Measurements from ENCODE around the gene TRAK1. TPM values are rescaled to one million over a fixed set of nuclear protein-coding genes. Genes with fewer than 3 reads are reported as not detected.

The TRAK1 gene
- total and polyA plus RNA-seq, 2 donors (not counting 1 experiment from before 2014, with no cell fraction given): 71.3 to 129 TPM

DNA sequence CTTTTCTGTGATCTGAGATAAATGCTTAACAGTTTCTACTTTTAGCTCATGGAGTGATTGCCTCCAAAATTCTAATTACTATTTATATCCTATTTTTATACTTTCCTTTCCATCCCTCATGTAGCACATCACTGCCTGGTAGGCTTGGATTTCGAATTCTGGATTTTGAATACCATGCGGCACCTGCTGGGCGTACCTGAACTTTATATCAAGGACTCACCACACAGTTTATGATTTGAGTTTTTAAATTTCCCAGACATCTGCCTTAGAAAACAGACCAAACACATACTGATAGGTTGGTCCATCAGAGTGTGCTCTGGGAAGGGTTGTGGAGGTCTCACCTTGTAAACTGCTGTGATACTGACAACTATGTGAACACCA, 6.4 kb downstream of the TRAK1 start:
- H3K4me1 ChIP-seq (ENCODE audit: control insufficient read depth in 2 of 2, insufficient read depth in 2 of 2, low read length in 2 of 2): peaks cover 10 to 28% of the 10 kb centered on the region in 2 donors
- H3K9me3 ChIP-seq (ENCODE audit: control extremely low read depth in 1 of 3, control insufficient read depth in 2 of 3, insufficient read depth in 1 of 3, low read length in 2 of 3): no peaks in the 10 kb centered on the region
- peak overlapping the region; percentile 68 for H3K27ac Mint-ChIP-seq
- intact Hi-C loops (cut with micrococcal nuclease): loop anchor here (5.0 kb wide), 1 partner anchor 40 kb away; no protein-coding TSS in a partner anchor
- peaks cover 23% of the 10 kb centered on the region for H4K20me1 ChIP-seq (ENCODE audit: control insufficient read depth, insufficient read depth, low read length, poor library complexity, severe bottlenecking)
- H3K36me3 ChIP-seq (replicated peaks in 1 of 2; ENCODE audit: control extremely low read depth in 1 of 2, control insufficient read depth in 1 of 2, extremely low read depth in 1 of 2, insufficient read depth in 2 of 2, low read length in 1 of 2): peaks cover 0 to 31% of the 10 kb centered on the region in 2 experiments
- no peaks in the 10 kb centered on the region for H3K27me3 ChIP-seq (replicated peaks in 1 of 4; ENCODE audit: control extremely low read depth in 1 of 4, control insufficient read depth in 3 of 4, insufficient read depth in 4 of 4, low read length in 3 of 4)
- ChIA-PET POLR2A (interaction anchor here (0.6 kb wide), 1 partner anchor 30 kb away, joined by 3 read pairs; no protein-coding TSS in a partner anchor), CTCF (interaction anchor here (1.3 to 8.8 kb wide), 11 partner anchors 15 to 448 kb away, joined by 3 to 97 read pairs (median 31); partner anchors contain the start of gene ULK4)
- H3K4me3 Mint-ChIP-seq: no peak overlapping the region
- H3K79me2 ChIP-seq (ENCODE audit: control insufficient read depth, insufficient read depth, low read length): peaks cover 80% of the 10 kb centered on the region
- no peak overlapping the region for H3K4me2 ChIP-seq (replicated peaks; ENCODE audit: low read depth, low read length, poor library complexity, severe bottlenecking)
- H3K9me3 Mint-ChIP-seq (ENCODE audit: insufficient read depth): no peaks in the 10 kb centered on the region
- H3K4me3 ChIP-seq (ENCODE audit: control extremely low read depth in 1 of 5, extremely low read depth in 1 of 5, insufficient read depth in 1 of 5, low read depth in 2 of 5, low read length in 4 of 5): no peak overlapping the region
- TF ChIP-seq EZH2 (IDR thresholded peaks at IDR 0.05; ENCODE audit: borderline replicate concordance, insufficient read depth, low read depth, low read length, poor library complexity, severe bottlenecking): no peak
- TF ChIP-seq, protein P1, sequence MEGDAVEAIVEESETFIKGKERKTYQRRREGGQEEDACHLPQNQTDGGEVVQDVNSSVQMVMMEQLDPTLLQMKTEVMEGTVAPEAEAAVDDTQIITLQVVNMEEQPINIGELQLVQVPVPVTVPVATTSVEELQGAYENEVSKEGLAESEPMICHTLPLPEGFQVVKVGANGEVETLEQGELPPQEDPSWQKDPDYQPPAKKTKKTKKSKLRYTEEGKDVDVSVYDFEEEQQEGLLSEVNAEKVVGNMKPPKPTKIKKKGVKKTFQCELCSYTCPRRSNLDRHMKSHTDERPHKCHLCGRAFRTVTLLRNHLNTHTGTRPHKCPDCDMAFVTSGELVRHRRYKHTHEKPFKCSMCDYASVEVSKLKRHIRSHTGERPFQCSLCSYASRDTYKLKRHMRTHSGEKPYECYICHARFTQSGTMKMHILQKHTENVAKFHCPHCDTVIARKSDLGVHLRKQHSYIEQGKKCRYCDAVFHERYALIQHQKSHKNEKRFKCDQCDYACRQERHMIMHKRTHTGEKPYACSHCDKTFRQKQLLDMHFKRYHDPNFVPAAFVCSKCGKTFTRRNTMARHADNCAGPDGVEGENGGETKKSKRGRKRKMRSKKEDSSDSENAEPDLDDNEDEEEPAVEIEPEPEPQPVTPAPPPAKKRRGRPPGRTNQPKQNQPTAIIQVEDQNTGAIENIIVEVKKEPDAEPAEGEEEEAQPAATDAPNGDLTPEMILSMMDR (IDR thresholded peaks at IDR 0.05): no peak
- H3K27me3 Mint-ChIP-seq: no peaks in the 10 kb centered on the region
- H3K9ac ChIP-seq (ENCODE audit: low read length): no peak overlapping the region
- 90% methylated on average over 2 of the region's 3 CpGs for whole genome bisulfite sequencing (ENCODE audit: insufficient coverage)
- no peak overlapping the region for H2AFZ ChIP-seq (ENCODE audit: insufficient read depth, low read depth, low read length, poor library complexity, severe bottlenecking)
- peaks cover 65% of the 10 kb centered on the region for H3K4me1 Mint-ChIP-seq
- ATAC-seq (ENCODE audit: low read depth) (no peak), DNase-seq (no peak)
- H3K27ac ChIP-seq (ENCODE audit: low read length in 2 of 2): peak overlapping the region in 1 of 2 donors; percentile 61

DNA sequence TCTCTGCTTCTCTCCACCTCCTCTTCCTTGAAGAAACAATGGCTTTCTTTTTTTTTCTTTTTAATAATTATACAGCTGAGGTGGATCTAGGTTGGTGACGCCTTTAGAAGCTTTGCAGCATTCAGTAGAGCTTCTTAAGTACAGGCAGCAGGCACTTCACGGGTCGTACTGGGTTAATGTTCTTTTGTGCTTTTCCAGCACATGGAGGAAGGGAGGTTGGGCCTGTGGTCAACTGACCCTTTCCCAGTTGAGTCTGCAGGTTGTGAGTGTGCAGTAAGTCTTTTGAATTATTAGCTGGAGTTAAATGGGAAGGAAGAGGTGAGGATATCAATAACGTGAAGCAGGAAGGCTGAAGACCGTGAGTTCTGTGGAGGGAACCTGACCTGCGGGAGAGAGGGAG, 7.0 kb downstream of the TRAK1 start:
- peaks cover 84% of the 10 kb centered on the region for H3K79me2 ChIP-seq (ENCODE audit: control insufficient read depth, insufficient read depth, low read length)
- WGBS (ENCODE audit: insufficient coverage): 69% methylated on average over 5 of the region's 6 CpGs
- ChIA-PET POLR2A (interaction anchor here (0.6 to 2.1 kb wide), 2 partner anchors 31 to 85 kb away, joined by 3 to 7 read pairs; no protein-coding TSS in a partner anchor), CTCF (interaction anchor here (1.3 to 8.8 kb wide), 17 partner anchors 16 to 447 kb away, joined by 3 to 97 read pairs (median 13); partner anchors contain the start of gene ULK4)
- Mint-ChIP-seq H3K4me1 (peaks cover 66% of the 10 kb centered on the region), H3K9me3 (ENCODE audit: insufficient read depth) (no peaks in the 10 kb centered on the region), H3K4me3 (no peak overlapping the region), H3K27ac (peak overlapping the region; percentile 68), H3K27me3 (no peaks in the 10 kb centered on the region)
- no peak overlapping the region for H3K4me3 ChIP-seq (ENCODE audit: control extremely low read depth in 1 of 5, extremely low read depth in 1 of 5, insufficient read depth in 1 of 5, low read depth in 2 of 5, low read length in 4 of 5)
- H3K27me3 ChIP-seq (replicated peaks in 1 of 4; ENCODE audit: control extremely low read depth in 1 of 4, control insufficient read depth in 3 of 4, insufficient read depth in 4 of 4, low read length in 3 of 4): no peaks in the 10 kb centered on the region
- intact Hi-C loops (cut with micrococcal nuclease): loop anchor here (2.0 to 5.0 kb wide), 2 partner anchors 31 to 41 kb away; no protein-coding TSS in a partner anchor
- DNase-seq (no peak), ATAC-seq (ENCODE audit: low read depth) (no peak)
- peak overlapping the region in 1 of 2 donors; percentile 61 for H3K27ac ChIP-seq (ENCODE audit: low read length in 2 of 2)
- H2AFZ ChIP-seq (ENCODE audit: insufficient read depth, low read depth, low read length, poor library complexity, severe bottlenecking): no peak overlapping the region
- H3K4me1 ChIP-seq (ENCODE audit: control insufficient read depth in 2 of 2, insufficient read depth in 2 of 2, low read length in 2 of 2): peaks cover 12 to 33% of the 10 kb centered on the region in 2 donors
- no peak overlapping the region for H3K4me2 ChIP-seq (replicated peaks; ENCODE audit: low read depth, low read length, poor library complexity, severe bottlenecking)
- peaks cover 0 to 31% of the 10 kb centered on the region in 2 experiments for H3K36me3 ChIP-seq (replicated peaks in 1 of 2; ENCODE audit: control extremely low read depth in 1 of 2, control insufficient read depth in 1 of 2, extremely low read depth in 1 of 2, insufficient read depth in 2 of 2, low read length in 1 of 2)
- peaks cover 24% of the 10 kb centered on the region for H4K20me1 ChIP-seq (ENCODE audit: control insufficient read depth, insufficient read depth, low read length, poor library complexity, severe bottlenecking)
- H3K9ac ChIP-seq (ENCODE audit: low read length): no peak overlapping the region
- TF ChIP-seq EZH2 (IDR thresholded peaks at IDR 0.05; ENCODE audit: borderline replicate concordance, insufficient read depth, low read depth, low read length, poor library complexity, severe bottlenecking): no peak
- TF ChIP-seq, protein P1 (IDR thresholded peaks at IDR 0.05): no peak
- H3K9me3 ChIP-seq (ENCODE audit: control extremely low read depth in 1 of 3, control insufficient read depth in 2 of 3, insufficient read depth in 1 of 3, low read length in 2 of 3): no peaks in the 10 kb centered on the region

Measured in B cell (primary cell).